Gastroesophageal sphincter (tissue), 4 donors: ENCODE measurements around the gene KCNS3. TPM values are rescaled to one million over a fixed set of nuclear protein-coding genes. Genes with fewer than 3 reads are reported as not detected.
A peak's percentile ranks its signal among the peaks of the same experiment; 100 is the strongest.

ENCODE experiments used
- ATAC-seq: fragments of 150-250 bp; one replicate; pipeline ENCODE4 v1.9.1; 2016; ENCODE audit warnings: mild to moderate bottlenecking, moderate library complexity
- H3K27ac ChIP-seq, 4 donors: fragments of 200-600 bp; sonication (generic) in 3 of 4; 1 replicate in 3 of 4; 2 replicates in 1 of 4; pipeline ENCODE4 v1.5.1; 2016 to 2019
- H3K27me3 ChIP-seq: fragments of 200-600 bp; sonication (generic); one replicate; pipeline ENCODE4 v1.5.1; 2019
- H3K36me3 ChIP-seq, 2 donors: fragments of 200-600 bp; sonication (generic); one replicate each; pipeline ENCODE4 v1.5.1; 2019; ENCODE audit warnings: control low read depth in 1 of 2
- H3K4me1 ChIP-seq, 3 donors: fragments of 200-600 bp; sonication (generic); 1 replicate in 2 of 3; 2 replicates in 1 of 3; pipeline ENCODE4 v1.5.1; 2016 to 2019; ENCODE audit warnings: control low read depth in 2 of 3
- H3K4me3 ChIP-seq, 2 donors: fragments of 200-600 bp; sonication (generic); one replicate each; pipeline ENCODE4 v1.5.1; 2019; ENCODE audit warnings: mild to moderate bottlenecking in 1 of 2, moderate library complexity in 1 of 2
- H3K9me3 ChIP-seq, 3 donors: fragments of 200-600 bp; sonication (generic); one replicate each; pipeline ENCODE4 v1.5.1; 2017 to 2019; ENCODE audit warnings: control low read depth in 2 of 3
- EP300 ChIP-seq: sonication (generic); formaldehyde crosslinking; IDR thresholded peaks from one replicate; pipeline ENCODE4 v1.6.1; 2017; ENCODE audit warnings: antibody characterized with exemption, mild to moderate bottlenecking
- POLR2A ChIP-seq, 2 donors: fragments of 450-650 bp; IDR thresholded peaks; one replicate each; pipeline ENCODE4 v1.6.1; 2017; ENCODE audit warnings: antibody characterized with exemption in 2 of 2, mild to moderate bottlenecking in 2 of 2, moderate library complexity in 1 of 2
- POLR2AphosphoS5 ChIP-seq: sonication (generic); formaldehyde crosslinking; IDR thresholded peaks from one replicate; pipeline ENCODE4 v1.6.1; 2017; ENCODE audit warnings: antibody characterized with exemption
- WGBS, 2 donors: methylation state at CpG; one replicate each; pipeline ENCODE4 v1.1.5; 2018; ENCODE audit warnings: low coverage in 1 of 2; 5-methylcytosine and 5-hydroxymethylcytosine counted together
- total RNA-seq, 4 donors: library from RNA; depleted of rRNA; stranded (reverse); fragments of >200 nt; gene quantifications; one replicate each; pipeline ENCODE4 v1.1.0, GENCODE V29; 2016
- TF ChIP-seq, protein P1 (sequence below), 4 experiments: fragments of 200-600 bp in 2 of 4; fragments of 450-650 bp in 2 of 4; sonication (generic) in 1 of 4; IDR thresholded peaks; one replicate each; pipeline ENCODE4 v1.5.1; 2017 to 2019; ENCODE audit warnings: antibody characterized with exemption in 4 of 4, mild to moderate bottlenecking in 2 of 4, moderate library complexity in 2 of 4

KCNS3 gene, protein sequence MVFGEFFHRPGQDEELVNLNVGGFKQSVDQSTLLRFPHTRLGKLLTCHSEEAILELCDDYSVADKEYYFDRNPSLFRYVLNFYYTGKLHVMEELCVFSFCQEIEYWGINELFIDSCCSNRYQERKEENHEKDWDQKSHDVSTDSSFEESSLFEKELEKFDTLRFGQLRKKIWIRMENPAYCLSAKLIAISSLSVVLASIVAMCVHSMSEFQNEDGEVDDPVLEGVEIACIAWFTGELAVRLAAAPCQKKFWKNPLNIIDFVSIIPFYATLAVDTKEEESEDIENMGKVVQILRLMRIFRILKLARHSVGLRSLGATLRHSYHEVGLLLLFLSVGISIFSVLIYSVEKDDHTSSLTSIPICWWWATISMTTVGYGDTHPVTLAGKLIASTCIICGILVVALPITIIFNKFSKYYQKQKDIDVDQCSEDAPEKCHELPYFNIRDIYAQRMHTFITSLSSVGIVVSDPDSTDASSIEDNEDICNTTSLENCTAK
- 10 to 100 TPM; 37.3 to 61.3 (median 38.0) TPM for total RNA-seq

DNA sequence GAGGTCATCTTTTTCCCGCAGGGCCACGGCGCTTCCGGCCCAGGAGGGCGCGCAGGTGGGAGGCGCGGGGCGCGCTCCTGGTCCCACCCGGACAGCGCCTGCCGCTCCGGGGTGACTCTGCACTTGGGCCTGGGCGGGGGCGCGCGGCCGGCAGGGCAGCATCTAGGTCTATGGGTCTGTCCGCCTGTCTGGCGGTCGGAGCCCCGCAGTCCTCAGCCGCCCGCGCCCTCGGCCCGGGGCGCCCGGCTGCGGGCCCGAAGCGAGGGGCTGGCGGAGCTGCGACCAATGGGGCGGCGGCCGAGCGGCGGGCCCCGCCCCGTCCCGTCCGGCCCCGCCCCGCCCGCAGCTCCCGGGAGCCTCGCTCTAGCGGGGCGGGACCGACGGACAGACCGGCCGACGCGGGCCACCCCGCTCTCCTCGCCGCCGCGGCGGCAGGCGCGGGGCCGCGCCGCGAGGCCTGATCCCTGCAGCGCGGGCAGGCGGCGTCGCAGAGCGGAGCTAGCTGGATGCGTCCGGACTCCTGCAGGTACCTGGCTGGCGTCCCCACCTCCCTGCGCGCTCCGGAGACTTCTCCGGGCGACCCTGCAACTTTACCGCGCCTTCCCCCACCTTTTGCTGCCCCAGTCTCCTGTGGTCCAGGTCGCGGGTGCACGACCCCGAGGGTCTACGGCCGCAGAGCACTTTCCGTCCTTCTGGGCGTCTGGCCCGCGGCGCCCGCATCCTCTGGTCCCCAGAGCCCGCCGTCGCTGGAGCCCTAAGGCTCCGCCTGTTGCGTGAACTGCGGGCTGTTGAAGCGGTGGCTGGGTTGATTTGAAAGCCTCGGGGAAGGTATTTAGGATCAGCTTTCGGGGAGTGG is at the start of gene KCNS3:
Gene KCNS3, plus strand, starts transcription at position 387 of the 856 bp plus-strand sequence. CDS start 52,342 bp downstream, outside the sequence.
- no CpG with 5 or more reads among the region's 106 CpGs for WGBS, 2 donors
- ATAC-seq = peak; percentile 94
- Histone ChIP-seq H3K36me3 (no peaks in the 10 kb centered on the region), H3K4me3 (peak within 1 kb of the TSS; percentile 41 to 80), H3K4me1 (peaks cover 0 to 28% (median 4%) of the 10 kb centered on the region in 3 donors), H3K27me3 (peaks cover 5% of the 10 kb centered on the region), H3K27ac (peak within 1 kb of the TSS in 3 of 4 donors; percentile 82 to 83 (median 83)), H3K9me3 (no peaks in the 10 kb centered on the region)
- TF ChIP-seq, protein P1, sequence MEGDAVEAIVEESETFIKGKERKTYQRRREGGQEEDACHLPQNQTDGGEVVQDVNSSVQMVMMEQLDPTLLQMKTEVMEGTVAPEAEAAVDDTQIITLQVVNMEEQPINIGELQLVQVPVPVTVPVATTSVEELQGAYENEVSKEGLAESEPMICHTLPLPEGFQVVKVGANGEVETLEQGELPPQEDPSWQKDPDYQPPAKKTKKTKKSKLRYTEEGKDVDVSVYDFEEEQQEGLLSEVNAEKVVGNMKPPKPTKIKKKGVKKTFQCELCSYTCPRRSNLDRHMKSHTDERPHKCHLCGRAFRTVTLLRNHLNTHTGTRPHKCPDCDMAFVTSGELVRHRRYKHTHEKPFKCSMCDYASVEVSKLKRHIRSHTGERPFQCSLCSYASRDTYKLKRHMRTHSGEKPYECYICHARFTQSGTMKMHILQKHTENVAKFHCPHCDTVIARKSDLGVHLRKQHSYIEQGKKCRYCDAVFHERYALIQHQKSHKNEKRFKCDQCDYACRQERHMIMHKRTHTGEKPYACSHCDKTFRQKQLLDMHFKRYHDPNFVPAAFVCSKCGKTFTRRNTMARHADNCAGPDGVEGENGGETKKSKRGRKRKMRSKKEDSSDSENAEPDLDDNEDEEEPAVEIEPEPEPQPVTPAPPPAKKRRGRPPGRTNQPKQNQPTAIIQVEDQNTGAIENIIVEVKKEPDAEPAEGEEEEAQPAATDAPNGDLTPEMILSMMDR (IDR thresholded peaks at IDR 0.05) = no peak
- no peak for TF ChIP-seq EP300
- TF ChIP-seq POLR2AphosphoS5 = peak; percentile 16
- TF ChIP-seq POLR2A (IDR thresholded peaks at IDR 0.05) = peak; percentile 56 to 81

GRCh38 chr2:17830053-17831034 is 48.1 kb upstream of the KCNS3 start:
- Histone ChIP-seq H3K36me3 (no peaks in the 10 kb centered on the region), H3K4me3 (no peak overlapping the region), H3K27me3 (peaks cover 18% of the 10 kb centered on the region), H3K9me3 (no peaks in the 10 kb centered on the region), H3K4me1 (peaks cover 0 to 8% (median 0%) of the 10 kb centered on the region in 3 donors), H3K27ac (no peak overlapping the region)
- TF ChIP-seq, protein P1 (IDR thresholded peaks at IDR 0.05) = peak; percentile 22 to 79 (median 42)
- no peak for TF ChIP-seq POLR2A (IDR thresholded peaks at IDR 0.05)
- peak; percentile 67 for ATAC-seq
- WGBS, 2 donors = 24 to 39% methylated on average over 5 to 6 of the region's 37 CpGs

GRCh38 chr2:17835516-17835915 is 43.0 kb upstream of the KCNS3 start:
- TF ChIP-seq POLR2AphosphoS5 (no peak), EP300 (no peak), POLR2A (IDR thresholded peaks at IDR 0.05) (no peak)
- TF ChIP-seq, protein P1 (IDR thresholded peaks at IDR 0.05) = no peak

GRCh38 chr2:17839959-17840358 is 38.5 kb upstream of the KCNS3 start:
- H3K27ac ChIP-seq = no peak overlapping the region
- no peak overlapping the region for H3K4me3 ChIP-seq
- H3K4me1 ChIP-seq = no peaks in the 10 kb centered on the region
- H3K9me3 ChIP-seq = no peaks in the 10 kb centered on the region
- H3K27me3 ChIP-seq = no peaks in the 10 kb centered on the region
- ATAC-seq = no peak
- WGBS, 2 donors = 65 to 77% methylated on average over 2 of the region's 2 CpGs
- no peak for TF ChIP-seq POLR2AphosphoS5
- no peak for TF ChIP-seq POLR2A (IDR thresholded peaks at IDR 0.05)
- TF ChIP-seq, protein P1 (IDR thresholded peaks at IDR 0.05) = no peak
- H3K36me3 ChIP-seq = no peaks in the 10 kb centered on the region

More at GRCh38 chr2:17835516-17835915, 43.0 kb upstream of the KCNS3 start:
- Histone ChIP-seq H3K27me3 (peaks cover 10% of the 10 kb centered on the region), H3K4me3 (no peak overlapping the region), H3K4me1 (peaks cover 0 to 4% (median 0%) of the 10 kb centered on the region in 3 donors), H3K9me3 (no peaks in the 10 kb centered on the region), H3K27ac (no peak overlapping the region), H3K36me3 (no peaks in the 10 kb centered on the region)
- 29 to 88% methylated on average over 2 of the region's 2 CpGs for WGBS, 2 donors
- no peak for ATAC-seq
